Measurements from ENCODE around the gene TPM1.
"Not testable (repeated sequence)": the region's sequence is repeated elsewhere in the genome, so short reads cannot be mapped to it uniquely, and the experiment has no call there.

TPM1 gene

GRCh38 chr15:63041974-63042876, at the start of gene TPM1:
Gene TPM1, plus strand, starts transcription at chr15:63042747. Its CDS starts 83 bp downstream, at chr15:63042830.
- no peak for DNase-seq

- DNase-seq, result no peak
Measured at GRCh38 chr15:62993066-62993465, 49.5 kb upstream of the TPM1 start.

- not testable (repeated sequence) for DNase-seq
Measured at GRCh38 chr15:62993632-62994031, 48.9 kb upstream of the TPM1 start.

GRCh38 chr15:62994439-62994838, 48.1 kb upstream of the TPM1 start:
- no peak for DNase-seq

GRCh38 chr15:62994975-62995681, 47.4 kb upstream of the TPM1 start:
- no peak for DNase-seq

- no peak for DNase-seq
Measured at GRCh38 chr15:62997441-62997840, 45.1 kb upstream of the TPM1 start.

- DNase-seq, result no peak
Measured at GRCh38 chr15:62998262-62998890, 44.2 kb upstream of the TPM1 start.

GRCh38 chr15:62999178-62999577, 43.4 kb upstream of the TPM1 start:
- no peak for DNase-seq

- no peak for DNase-seq
Measured at GRCh38 chr15:62999923-63000561, 42.5 kb upstream of the TPM1 start.

GRCh38 chr15:63000706-63001105, 41.8 kb upstream of the TPM1 start:
- DNase-seq, result no peak

- no peak for DNase-seq
Measured at GRCh38 chr15:63004211-63004610, 38.3 kb upstream of the TPM1 start.

- no peak for DNase-seq
Measured at GRCh38 chr15:63006032-63006878, 36.3 kb upstream of the TPM1 start.

GRCh38 chr15:63008333-63009049, 34.1 kb upstream of the TPM1 start:
- DNase-seq, result no peak

GRCh38 chr15:63010386-63010785, 32.2 kb upstream of the TPM1 start:
- no peak for DNase-seq

GRCh38 chr15:63010920-63011693, 31.4 kb upstream of the TPM1 start:
- no peak for DNase-seq

GRCh38 chr15:63012444-63012843, 30.1 kb upstream of the TPM1 start:
- DNase-seq, result no peak

GRCh38 chr15:63013052-63013808, 29.3 kb upstream of the TPM1 start:
- DNase-seq, result no peak

GRCh38 chr15:63014578-63014977, 28.0 kb upstream of the TPM1 start:
- DNase-seq, result no peak

- no peak for DNase-seq
Measured at GRCh38 chr15:63015618-63016017, 26.9 kb upstream of the TPM1 start.

GRCh38 chr15:63016234-63016633, 26.3 kb upstream of the TPM1 start:
- no peak for DNase-seq

Data from NCI-H187 (cell line).